PFSK-1 (cell line): Measurements from ENCODE around the gene EGLN1.

Experiments
- FOXP2 ChIP-seq: optimal IDR thresholded peaks from 2 replicates; pipeline ENCODE3; 2011; ENCODE audit warnings: borderline replicate concordance, control low read depth, inconsistent platforms; ENCODE audit not compliant: insufficient read depth; ENCODE audit errors: extremely low read length, extremely low read depth
- POLR2AphosphoS5 ChIP-seq: IDR thresholded peaks from 2 replicates; pipeline ENCODE4 v1.6.1; 2012; ENCODE audit warnings: low read depth, mild to moderate bottlenecking, control low read depth, low read length, moderate library complexity
- REST ChIP-seq, 2 experiments: IDR thresholded peaks; 2 replicates each; pipeline versions ENCODE4 v1.6.1 to v1.8.0; 2011 to 2012; ENCODE audit warnings: low read depth in 2 of 2, low read length in 2 of 2, control low read depth in 1 of 2, inconsistent platforms in 1 of 2, mild to moderate bottlenecking in 1 of 2, moderate library complexity in 1 of 2; ENCODE audit not compliant: insufficient read depth in 1 of 2
- SIN3A ChIP-seq: IDR thresholded peaks from 2 replicates; pipeline ENCODE4 v1.6.1; 2012; ENCODE audit warnings: mild to moderate bottlenecking, low read length, moderate library complexity, borderline replicate concordance; ENCODE audit not compliant: insufficient read depth
- TAF1 ChIP-seq: IDR thresholded peaks from 2 replicates; pipeline ENCODE4 v1.6.1; 2012; ENCODE audit warnings: low read length, control low read depth, borderline replicate concordance; ENCODE audit not compliant: insufficient read depth

GRCh38 chr1:231417513-231417912 lies 4.6 kb downstream of the EGLN1 start:
- TF ChIP-seq POLR2AphosphoS5 (no peak), FOXP2 (no peak), SIN3A (no peak), TAF1 (no peak), REST (IDR thresholded peaks at IDR 0.05; ENCODE audit: insufficient read depth in 1 of 2, low read depth in 2 of 2, low read length in 2 of 2) (no peak)
